HepG2 (cell line): ENCODE results near the gene CCDC30. TPM values are rescaled to one million over a fixed set of nuclear protein-coding genes. Genes with fewer than 3 reads are reported as not detected.

Experiments
- MEF2D ChIP-seq: sonication (generic); formaldehyde crosslinking; IDR thresholded peaks from 2 replicates; pipeline ENCODE4 v1.5.1; 2020; ENCODE audit warnings: mild to moderate bottlenecking, missing genetic modification reagents
- MEIS1 ChIP-seq: sonication (generic); formaldehyde crosslinking; IDR thresholded peaks from 2 replicates; pipeline ENCODE4 v1.9.0; 2021; ENCODE audit warnings: mild to moderate bottlenecking, missing genetic modification reagents, moderate library complexity, borderline replicate concordance
- PRDM4 ChIP-seq: sonication (generic); formaldehyde crosslinking; IDR thresholded peaks from 2 replicates; pipeline ENCODE4 v1.9.0; 2021; ENCODE audit warnings: missing genetic modification reagents, borderline replicate concordance
- REXO4 ChIP-seq: sonication (generic); formaldehyde crosslinking; IDR thresholded peaks from 2 replicates; pipeline ENCODE4 v1.8.0; 2022; ENCODE audit warnings: missing genetic modification reagents, mild to moderate bottlenecking, borderline replicate concordance
- SPEN ChIP-seq: sonication (generic); formaldehyde crosslinking; IDR thresholded peaks from 2 replicates; pipeline ENCODE4 v1.5.1; 2020; ENCODE audit warnings: low read depth, mild to moderate bottlenecking, missing genetic modification reagents
- ZC3H4 ChIP-seq: sonication (generic); formaldehyde crosslinking; IDR thresholded peaks from 2 replicates; pipeline ENCODE4 v1.4.0; 2020; ENCODE audit warnings: missing genetic modification reagents, borderline replicate concordance
- ZNF34 ChIP-seq: sonication (generic); formaldehyde crosslinking; IDR thresholded peaks from 2 replicates; pipeline ENCODE4 v1.4.0; 2020; ENCODE audit warnings: mild to moderate bottlenecking, missing genetic modification reagents, borderline replicate concordance
- ZSCAN9 ChIP-seq: IDR thresholded peaks from 2 replicates; pipeline ENCODE4 v1.6.1; 2016; ENCODE audit warnings: borderline replicate concordance
- polyA plus RNA-seq, 8 experiments: library from polyadenylated mRNA; depleted of rRNA in 3 of 8; stranded (reverse) in 7 of 8; unstranded in 1 of 8; fragments of >200 nt; fragmentation: Illumina TruSeq in 4 of 8; extraction: Trizol in 4 of 8; gene quantifications; 2 replicates each; pipeline versions ENCODE4 v1.2.1 to v1.2.3, GENCODE V29; 2011 to 2016; ENCODE audit warnings: low read depth in 4 of 8, missing spikeins in 1 of 8, mixed read lengths in 1 of 8; ENCODE audit not compliant: insufficient read depth in 1 of 8
- total RNA-seq, 5 experiments: library from RNA; depleted of rRNA; stranded (reverse); fragments of >200 nt; fragmentation: Illumina TruSeq; extraction: Trizol; gene quantifications; 2 replicates each; pipeline ENCODE4 v1.2.3, GENCODE V29; 2016; ENCODE audit warnings: low read depth in 1 of 5
- TF ChIP-seq, protein P1 (sequence below): sonication (generic); formaldehyde crosslinking; IDR thresholded peaks from 2 replicates; pipeline ENCODE4 v1.8.0; 2022; ENCODE audit warnings: low read depth, missing genetic modification reagents
- TF ChIP-seq, protein P2 (sequence below): sonication (generic); formaldehyde crosslinking; IDR thresholded peaks from 2 replicates; pipeline ENCODE4 v1.4.0; 2020; ENCODE audit warnings: missing genetic modification reagents, borderline replicate concordance
- TF ChIP-seq, protein P3 (sequence below): sonication (generic); formaldehyde crosslinking; IDR thresholded peaks from 2 replicates; pipeline ENCODE4 v1.4.0; 2020; ENCODE audit warnings: mild to moderate bottlenecking, missing genetic modification reagents
- TF ChIP-seq, protein P4 (sequence below): IDR thresholded peaks from 2 replicates; pipeline ENCODE4 v1.6.1; 2016; ENCODE audit warnings: low read depth, control low read depth

CCDC30 gene
- total and polyA plus RNA-seq, 2 of the 13 experiments (the other 11 are each of a cell fraction or from before 2014, with no cell fraction given), result 0.25 to 0.77 TPM

- TF ChIP-seq PRDM4 (CRISPR knock-in tag) (no peak), MEF2D (CRISPR knock-in tag) (no peak; the same call in 1 of the 2 replicates), SPEN (CRISPR knock-in tag) (peak; percentile 71; the same call in 1 of the 2 replicates), ZSCAN9 (0 out of 2 replicates have a peak, but pooled peaks have one; percentile 52), ZNF34 (CRISPR knock-in tag) (no peak), REXO4 (CRISPR knock-in tag) (no peak), ZC3H4 (CRISPR knock-in tag) (no peak; the same call in none of the 2 replicates), MEIS1 (CRISPR knock-in tag) (no peak; the same call in 1 of the 2 replicates)
- TF ChIP-seq, protein P1, sequence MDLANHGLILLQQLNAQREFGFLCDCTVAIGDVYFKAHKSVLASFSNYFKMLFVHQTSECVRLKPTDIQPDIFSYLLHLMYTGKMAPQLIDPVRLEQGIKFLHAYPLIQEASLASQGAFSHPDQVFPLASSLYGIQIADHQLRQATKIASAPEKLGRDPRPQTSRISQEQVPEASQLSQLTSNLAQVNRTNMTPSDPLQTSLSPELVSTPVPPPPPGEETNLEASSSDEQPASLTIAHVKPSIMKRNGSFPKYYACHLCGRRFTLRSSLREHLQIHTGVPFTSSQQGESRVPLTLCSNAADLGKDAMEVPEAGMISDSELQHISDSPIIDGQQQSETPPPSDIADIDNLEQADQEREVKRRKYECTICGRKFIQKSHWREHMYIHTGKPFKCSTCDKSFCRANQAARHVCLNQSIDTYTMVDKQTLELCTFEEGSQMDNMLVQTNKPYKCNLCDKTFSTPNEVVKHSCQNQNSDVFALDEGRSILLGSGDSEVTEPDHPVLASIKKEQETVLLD (CRISPR knock-in tag), result 0 out of 2 replicates have a peak, but pooled peaks have one; percentile 53
- TF ChIP-seq, protein P2, sequence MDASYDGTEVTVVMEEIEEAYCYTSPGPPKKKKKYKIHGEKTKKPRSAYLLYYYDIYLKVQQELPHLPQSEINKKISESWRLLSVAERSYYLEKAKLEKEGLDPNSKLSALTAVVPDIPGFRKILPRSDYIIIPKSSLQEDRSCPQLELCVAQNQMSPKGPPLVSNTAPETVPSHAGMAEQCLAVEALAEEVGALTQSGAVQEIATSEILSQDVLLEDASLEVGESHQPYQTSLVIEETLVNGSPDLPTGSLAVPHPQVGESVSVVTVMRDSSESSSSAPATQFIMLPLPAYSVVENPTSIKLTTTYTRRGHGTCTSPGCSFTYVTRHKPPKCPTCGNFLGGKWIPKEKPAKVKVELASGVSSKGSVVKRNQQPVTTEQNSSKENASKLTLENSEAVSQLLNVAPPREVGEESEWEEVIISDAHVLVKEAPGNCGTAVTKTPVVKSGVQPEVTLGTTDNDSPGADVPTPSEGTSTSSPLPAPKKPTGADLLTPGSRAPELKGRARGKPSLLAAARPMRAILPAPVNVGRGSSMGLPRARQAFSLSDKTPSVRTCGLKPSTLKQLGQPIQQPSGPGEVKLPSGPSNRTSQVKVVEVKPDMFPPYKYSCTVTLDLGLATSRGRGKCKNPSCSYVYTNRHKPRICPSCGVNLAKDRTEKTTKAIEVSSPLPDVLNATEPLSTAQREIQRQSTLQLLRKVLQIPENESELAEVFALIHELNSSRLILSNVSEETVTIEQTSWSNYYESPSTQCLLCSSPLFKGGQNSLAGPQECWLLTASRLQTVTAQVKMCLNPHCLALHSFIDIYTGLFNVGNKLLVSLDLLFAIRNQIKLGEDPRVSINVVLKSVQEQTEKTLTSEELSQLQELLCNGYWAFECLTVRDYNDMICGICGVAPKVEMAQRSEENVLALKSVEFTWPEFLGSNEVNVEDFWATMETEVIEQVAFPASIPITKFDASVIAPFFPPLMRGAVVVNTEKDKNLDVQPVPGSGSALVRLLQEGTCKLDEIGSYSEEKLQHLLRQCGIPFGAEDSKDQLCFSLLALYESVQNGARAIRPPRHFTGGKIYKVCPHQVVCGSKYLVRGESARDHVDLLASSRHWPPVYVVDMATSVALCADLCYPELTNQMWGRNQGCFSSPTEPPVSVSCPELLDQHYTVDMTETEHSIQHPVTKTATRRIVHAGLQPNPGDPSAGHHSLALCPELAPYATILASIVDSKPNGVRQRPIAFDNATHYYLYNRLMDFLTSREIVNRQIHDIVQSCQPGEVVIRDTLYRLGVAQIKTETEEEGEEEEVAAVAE (CRISPR knock-in tag), result no peak; the same call in 1 of the 2 replicates
- TF ChIP-seq, protein P3, sequence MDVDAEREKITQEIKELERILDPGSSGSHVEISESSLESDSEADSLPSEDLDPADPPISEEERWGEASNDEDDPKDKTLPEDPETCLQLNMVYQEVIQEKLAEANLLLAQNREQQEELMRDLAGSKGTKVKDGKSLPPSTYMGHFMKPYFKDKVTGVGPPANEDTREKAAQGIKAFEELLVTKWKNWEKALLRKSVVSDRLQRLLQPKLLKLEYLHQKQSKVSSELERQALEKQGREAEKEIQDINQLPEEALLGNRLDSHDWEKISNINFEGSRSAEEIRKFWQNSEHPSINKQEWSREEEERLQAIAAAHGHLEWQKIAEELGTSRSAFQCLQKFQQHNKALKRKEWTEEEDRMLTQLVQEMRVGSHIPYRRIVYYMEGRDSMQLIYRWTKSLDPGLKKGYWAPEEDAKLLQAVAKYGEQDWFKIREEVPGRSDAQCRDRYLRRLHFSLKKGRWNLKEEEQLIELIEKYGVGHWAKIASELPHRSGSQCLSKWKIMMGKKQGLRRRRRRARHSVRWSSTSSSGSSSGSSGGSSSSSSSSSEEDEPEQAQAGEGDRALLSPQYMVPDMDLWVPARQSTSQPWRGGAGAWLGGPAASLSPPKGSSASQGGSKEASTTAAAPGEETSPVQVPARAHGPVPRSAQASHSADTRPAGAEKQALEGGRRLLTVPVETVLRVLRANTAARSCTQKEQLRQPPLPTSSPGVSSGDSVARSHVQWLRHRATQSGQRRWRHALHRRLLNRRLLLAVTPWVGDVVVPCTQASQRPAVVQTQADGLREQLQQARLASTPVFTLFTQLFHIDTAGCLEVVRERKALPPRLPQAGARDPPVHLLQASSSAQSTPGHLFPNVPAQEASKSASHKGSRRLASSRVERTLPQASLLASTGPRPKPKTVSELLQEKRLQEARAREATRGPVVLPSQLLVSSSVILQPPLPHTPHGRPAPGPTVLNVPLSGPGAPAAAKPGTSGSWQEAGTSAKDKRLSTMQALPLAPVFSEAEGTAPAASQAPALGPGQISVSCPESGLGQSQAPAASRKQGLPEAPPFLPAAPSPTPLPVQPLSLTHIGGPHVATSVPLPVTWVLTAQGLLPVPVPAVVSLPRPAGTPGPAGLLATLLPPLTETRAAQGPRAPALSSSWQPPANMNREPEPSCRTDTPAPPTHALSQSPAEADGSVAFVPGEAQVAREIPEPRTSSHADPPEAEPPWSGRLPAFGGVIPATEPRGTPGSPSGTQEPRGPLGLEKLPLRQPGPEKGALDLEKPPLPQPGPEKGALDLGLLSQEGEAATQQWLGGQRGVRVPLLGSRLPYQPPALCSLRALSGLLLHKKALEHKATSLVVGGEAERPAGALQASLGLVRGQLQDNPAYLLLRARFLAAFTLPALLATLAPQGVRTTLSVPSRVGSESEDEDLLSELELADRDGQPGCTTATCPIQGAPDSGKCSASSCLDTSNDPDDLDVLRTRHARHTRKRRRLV, result peak; percentile 32; the same call in 1 of the 2 replicates
- TF ChIP-seq, protein P4, sequence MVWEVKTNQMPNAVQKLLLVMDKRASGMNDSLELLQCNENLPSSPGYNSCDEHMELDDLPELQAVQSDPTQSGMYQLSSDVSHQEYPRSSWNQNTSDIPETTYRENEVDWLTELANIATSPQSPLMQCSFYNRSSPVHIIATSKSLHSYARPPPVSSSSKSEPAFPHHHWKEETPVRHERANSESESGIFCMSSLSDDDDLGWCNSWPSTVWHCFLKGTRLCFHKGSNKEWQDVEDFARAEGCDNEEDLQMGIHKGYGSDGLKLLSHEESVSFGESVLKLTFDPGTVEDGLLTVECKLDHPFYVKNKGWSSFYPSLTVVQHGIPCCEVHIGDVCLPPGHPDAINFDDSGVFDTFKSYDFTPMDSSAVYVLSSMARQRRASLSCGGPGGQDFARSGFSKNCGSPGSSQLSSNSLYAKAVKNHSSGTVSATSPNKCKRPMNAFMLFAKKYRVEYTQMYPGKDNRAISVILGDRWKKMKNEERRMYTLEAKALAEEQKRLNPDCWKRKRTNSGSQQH (CRISPR knock-in tag), result no peak
These were observed 6.9 kb upstream of the CCDC30 start, which contains the start of the genes PPCS and ZMYND12 (continued) for GRCh38 chr1:42456010-42456753.
